Lung (tissue), 12 donors: ENCODE data around the gene SLC25A36. TPM values are rescaled to one million over a fixed set of nuclear protein-coding genes. Genes with fewer than 3 reads are reported as not detected.

Experiments used
- ATAC-seq: fragments of 200-7000 bp; cut with Tn5 transposase; one replicate; pipeline ENCODE4 v1.9.1; 2020; ENCODE audit warnings: moderate number of reproducible peaks; ENCODE audit not compliant: insufficient read depth, low FRiP score
- DNase-seq, 3 donors: peaks; one replicate each; pipeline ENCODE4 v3.0.0-alpha.2; 2013 to 2017
- H3K27ac ChIP-seq, 2 donors: one replicate each; pipeline ENCODE4 v1.5.1; 2013; ENCODE audit warnings: mild to moderate bottlenecking in 2 of 2, moderate library complexity in 2 of 2, control low read depth in 1 of 2, inconsistent platforms in 1 of 2, low read depth in 1 of 2, low read length in 1 of 2
- H3K27me3 ChIP-seq, 3 donors: one replicate each; pipeline ENCODE4 v1.5.1; 2013; ENCODE audit warnings: low read length in 2 of 3; ENCODE audit not compliant: control insufficient read depth in 3 of 3, insufficient read depth in 3 of 3
- H3K36me3 ChIP-seq, 4 donors: one replicate each; pipeline ENCODE4 v1.5.1; 2013; ENCODE audit warnings: low read length in 4 of 4, mild to moderate bottlenecking in 1 of 4, moderate library complexity in 1 of 4; ENCODE audit not compliant: control insufficient read depth in 4 of 4, insufficient read depth in 4 of 4
- H3K4me1 ChIP-seq, 5 donors: one replicate each; pipeline ENCODE4 v1.5.1; 2013; ENCODE audit warnings: low read length in 5 of 5, mild to moderate bottlenecking in 2 of 5, moderate library complexity in 1 of 5; ENCODE audit not compliant: control insufficient read depth in 5 of 5, insufficient read depth in 5 of 5
- H3K4me3 ChIP-seq: one replicate; pipeline ENCODE4 v1.5.1; 2013; ENCODE audit warnings: mild to moderate bottlenecking, control low read depth, moderate library complexity
- H3K9ac ChIP-seq, 2 donors: one replicate each; pipeline ENCODE4 v1.5.1; 2013; ENCODE audit warnings: low read length in 2 of 2, control low read depth in 1 of 2; ENCODE audit not compliant: insufficient read depth in 1 of 2
- H3K9me3 ChIP-seq, 4 donors: one replicate each; pipeline ENCODE4 v1.5.1; 2013; ENCODE audit warnings: low read length in 3 of 4, mild to moderate bottlenecking in 1 of 4, moderate library complexity in 1 of 4; ENCODE audit not compliant: control insufficient read depth in 4 of 4, insufficient read depth in 3 of 4
- WGBS, 2 donors: extraction: QIAGEN DNeasy Blood & Tissue Kit; methylation state at CpG; one replicate each; pipeline ENCODE4 v1.1.7; 2013; 5-methylcytosine and 5-hydroxymethylcytosine counted together
- polyA plus RNA-seq, 2 donors: library from polyadenylated mRNA; stranded (reverse); fragments of 200-250 nt; gene quantifications; one replicate each; pipeline ENCODE4 v1.2.1, GENCODE V29; 2013
- total RNA-seq, 2 donors: library from RNA; depleted of rRNA in 1 of 2; stranded (reverse); fragments of >200 nt in 1 of 2; gene quantifications; one replicate each; pipeline ENCODE4 v1.2.1, GENCODE V29; 2014 to 2021
- TF ChIP-seq, protein P1 (sequence below): IDR thresholded peaks from 2 replicates; pipeline ENCODE4 v1.5.1; 2012; ENCODE audit warnings: mild to moderate bottlenecking; ENCODE audit errors: control extremely low read depth, extremely low read depth
- donor health status: control.
- donor health status: control.
- donor health status: Bipolar disorder and iron deficiency.
- donor health status: healthy.
- donor health status: DM: yes; HTN: yes; CAD: no.

SLC25A36 gene
- total and polyA plus RNA-seq, 4 donors: 16.9 to 289 (median 55.2) TPM

DNA sequence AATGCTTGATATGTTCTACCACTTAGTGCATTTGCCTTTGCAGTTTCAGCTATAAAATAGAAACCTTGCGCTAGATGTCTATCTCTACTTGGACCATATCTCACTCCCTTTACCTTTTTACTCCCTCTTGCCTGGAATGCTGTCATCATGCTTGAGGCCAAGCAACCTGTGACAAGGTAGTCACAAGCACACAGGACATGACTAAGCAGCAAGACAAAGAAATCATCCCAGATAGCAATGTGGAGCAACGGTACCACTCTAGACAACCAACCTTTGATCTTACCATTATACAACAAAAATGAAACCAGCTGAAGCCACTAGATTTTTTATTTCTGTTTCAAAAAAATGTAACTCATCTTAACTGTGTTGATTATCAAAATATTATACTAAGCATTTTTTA lies 59.0 kb downstream of the SLC25A36 start:
- H3K9me3 ChIP-seq: peaks cover 0 to 2% (median 0%) of the 10 kb centered on the region in 4 donors
- ATAC-seq: no peak
- no peaks in the 10 kb centered on the region for H3K36me3 ChIP-seq
- no peak overlapping the region for H3K27ac ChIP-seq
- H3K27me3 ChIP-seq: no peaks in the 10 kb centered on the region
- no peak for DNase-seq
- TF ChIP-seq, protein P1, sequence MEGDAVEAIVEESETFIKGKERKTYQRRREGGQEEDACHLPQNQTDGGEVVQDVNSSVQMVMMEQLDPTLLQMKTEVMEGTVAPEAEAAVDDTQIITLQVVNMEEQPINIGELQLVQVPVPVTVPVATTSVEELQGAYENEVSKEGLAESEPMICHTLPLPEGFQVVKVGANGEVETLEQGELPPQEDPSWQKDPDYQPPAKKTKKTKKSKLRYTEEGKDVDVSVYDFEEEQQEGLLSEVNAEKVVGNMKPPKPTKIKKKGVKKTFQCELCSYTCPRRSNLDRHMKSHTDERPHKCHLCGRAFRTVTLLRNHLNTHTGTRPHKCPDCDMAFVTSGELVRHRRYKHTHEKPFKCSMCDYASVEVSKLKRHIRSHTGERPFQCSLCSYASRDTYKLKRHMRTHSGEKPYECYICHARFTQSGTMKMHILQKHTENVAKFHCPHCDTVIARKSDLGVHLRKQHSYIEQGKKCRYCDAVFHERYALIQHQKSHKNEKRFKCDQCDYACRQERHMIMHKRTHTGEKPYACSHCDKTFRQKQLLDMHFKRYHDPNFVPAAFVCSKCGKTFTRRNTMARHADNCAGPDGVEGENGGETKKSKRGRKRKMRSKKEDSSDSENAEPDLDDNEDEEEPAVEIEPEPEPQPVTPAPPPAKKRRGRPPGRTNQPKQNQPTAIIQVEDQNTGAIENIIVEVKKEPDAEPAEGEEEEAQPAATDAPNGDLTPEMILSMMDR: no peak
- 78 to 85% methylated on average over 2 of the region's 2 CpGs for WGBS, 2 donors
- no peak overlapping the region for H3K4me3 ChIP-seq
- H3K4me1 ChIP-seq: no peaks in the 10 kb centered on the region
- H3K9ac ChIP-seq: no peak overlapping the region

DNA sequence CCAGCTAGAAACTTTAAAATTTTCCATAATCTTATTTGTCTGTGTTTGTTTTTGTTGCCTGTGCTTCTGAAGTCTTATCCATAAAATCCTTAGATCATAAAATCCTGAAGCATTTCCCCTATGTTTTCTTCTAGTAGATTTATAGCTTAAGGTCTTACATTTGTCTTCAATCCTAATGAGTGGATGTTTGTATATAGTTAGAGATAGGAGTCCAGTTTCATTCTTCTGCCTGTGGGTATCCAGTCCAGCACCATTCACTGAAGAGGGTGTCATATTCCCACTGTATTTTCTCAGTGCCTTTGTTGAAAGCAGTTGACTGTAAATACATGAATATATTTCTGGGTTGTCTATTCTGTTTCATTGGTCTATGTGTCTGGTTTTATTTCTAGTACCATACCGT lies 64.7 kb downstream of the SLC25A36 start:
- Histone ChIP-seq H3K27me3 (peaks cover 0 to 4% (median 0%) of the 10 kb centered on the region in 3 donors), H3K27ac (no peak overlapping the region), H3K4me3 (no peak overlapping the region), H3K4me1 (no peaks in the 10 kb centered on the region), H3K9me3 (peaks cover 0 to 2% (median 0%) of the 10 kb centered on the region in 4 donors), H3K9ac (no peak overlapping the region), H3K36me3 (no peaks in the 10 kb centered on the region)
- TF ChIP-seq, protein P1: no peak
- ATAC-seq (no peak), DNase-seq (no peak)
- WGBS, 2 donors: 97 to 99% methylated on average over 1 of the region's 1 CpG

DNA sequence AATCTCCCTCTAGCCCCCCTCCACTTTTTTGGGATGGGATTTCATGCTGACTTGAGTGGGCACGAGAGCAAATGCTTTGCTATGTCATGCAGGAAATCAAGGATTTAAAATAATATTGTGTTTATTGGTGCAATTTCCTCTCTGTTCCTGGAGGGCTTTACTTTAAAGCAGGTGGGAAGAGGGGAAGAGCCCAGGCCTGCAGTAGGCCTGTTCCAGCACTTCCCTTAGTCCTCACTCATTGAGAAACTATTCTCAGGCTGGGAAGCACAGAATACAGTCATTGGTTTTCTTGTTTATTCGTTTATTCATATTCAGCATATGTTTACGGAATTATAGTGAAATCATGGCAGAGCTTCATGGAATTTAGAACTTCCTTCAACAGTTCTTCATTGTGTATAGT lies 67.9 kb downstream of the SLC25A36 start:
- no peak for ATAC-seq
- no peaks in the 10 kb centered on the region for H3K9me3 ChIP-seq
- H3K27me3 ChIP-seq: peaks cover 0 to 4% (median 0%) of the 10 kb centered on the region in 3 donors
- 42 to 67% methylated on average over 3 of the region's 3 CpGs for WGBS, 2 donors
- peaks cover 0 to 1% (median 0%) of the 10 kb centered on the region in 5 donors for H3K4me1 ChIP-seq
- TF ChIP-seq, protein P1: no peak
- no peaks in the 10 kb centered on the region for H3K36me3 ChIP-seq
- no peak overlapping the region for H3K27ac ChIP-seq
- no peak for DNase-seq
- H3K4me3 ChIP-seq: no peak overlapping the region
- H3K9ac ChIP-seq: no peak overlapping the region

DNA sequence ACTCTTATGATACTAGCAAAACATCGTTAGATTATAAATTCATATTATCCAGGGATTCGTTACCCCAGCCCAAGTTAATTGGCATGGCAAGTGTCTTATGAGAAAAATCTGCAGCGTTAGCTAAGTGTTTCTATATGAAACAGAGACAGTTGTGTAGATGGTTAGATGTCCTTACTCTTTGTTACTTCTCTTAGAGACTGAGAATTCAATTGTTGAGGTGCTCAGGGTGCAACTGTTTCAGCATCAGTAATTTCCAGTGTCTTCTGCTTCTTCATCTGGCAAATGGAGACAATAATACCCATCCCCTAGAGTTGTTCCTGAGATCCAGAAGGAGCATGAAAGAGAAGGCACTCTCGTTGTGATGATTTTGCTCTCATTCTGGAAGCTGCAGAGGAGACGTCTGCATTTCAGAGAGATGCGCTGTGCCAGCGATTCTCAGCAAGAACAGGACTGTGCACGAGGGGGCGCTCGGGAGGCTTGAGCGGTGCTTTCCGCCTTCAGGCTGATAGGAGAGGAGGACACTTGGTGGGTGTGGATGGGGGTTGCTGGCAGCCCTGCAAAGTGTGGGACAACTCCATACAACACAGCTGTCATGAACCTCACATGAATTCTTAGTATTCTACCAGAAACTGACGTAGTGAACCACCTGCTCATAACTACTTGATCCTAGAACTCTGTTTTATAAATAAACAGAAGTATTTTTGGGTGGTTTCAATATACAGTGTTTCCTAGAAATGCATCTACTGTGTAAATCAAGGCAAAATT lies 69.8 kb downstream of the SLC25A36 start:
- Histone ChIP-seq H3K4me1 (peaks cover 0 to 3% (median 0%) of the 10 kb centered on the region in 5 donors), H3K27me3 (peaks cover 0 to 4% (median 0%) of the 10 kb centered on the region in 3 donors), H3K36me3 (no peaks in the 10 kb centered on the region), H3K9me3 (no peaks in the 10 kb centered on the region), H3K9ac (no peak overlapping the region), H3K4me3 (no peak overlapping the region), H3K27ac (no peak overlapping the region)
- TF ChIP-seq, protein P1: peak; percentile 25
- ATAC-seq: peak; percentile 46
- 20 to 22% methylated on average over 13 of the region's 13 CpGs for WGBS, 2 donors
- DNase-seq: peak; percentile 82 to 83 (median 82)
